ENCODE results near the gene BCL2L15.
A peak's percentile ranks its signal among the peaks of the same experiment; 100 is the strongest.

BCL2L15 gene

GRCh38 chr1:113887402-113888175, at the start of gene BCL2L15:
BCL2L15 (minus strand) TSS chr1:113887581; CDS start chr1:113887375, 206 bp downstream.
- TF ChIP-seq GATA3 (IDR thresholded peaks at IDR 0.05; ENCODE audit: low read depth, low read length) (no peak), GATA2 (IDR thresholded peaks at IDR 0.05; ENCODE audit: low read depth, low read length) (no peak)

GRCh38 chr1:113937146-113937545, 49.8 kb upstream of the BCL2L15 start:
- TF ChIP-seq GATA3 (IDR thresholded peaks at IDR 0.05; ENCODE audit: low read depth, low read length) (no peak), GATA2 (IDR thresholded peaks at IDR 0.05; ENCODE audit: low read depth, low read length) (no peak)

DNA sequence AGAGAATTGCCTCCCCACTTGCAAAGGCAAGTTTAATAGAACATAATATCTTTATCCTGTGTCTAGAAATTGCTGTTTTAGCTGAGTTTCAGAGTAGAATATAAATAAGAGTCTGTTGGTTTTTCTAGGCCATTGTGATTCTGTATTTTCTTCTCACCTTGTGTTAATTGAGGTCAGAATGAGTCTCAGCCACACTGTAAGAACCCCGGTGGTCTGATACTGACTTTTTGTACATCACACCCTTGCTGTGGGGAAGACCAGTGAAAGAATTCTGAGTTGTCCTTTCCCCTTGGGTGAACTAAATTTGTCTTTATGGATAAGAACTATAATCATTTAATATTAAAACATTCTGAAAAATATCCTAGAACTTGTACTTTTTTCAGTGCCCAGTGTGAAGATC, 48.6 kb upstream of the BCL2L15 start:
- TF ChIP-seq GATA3 (IDR thresholded peaks at IDR 0.05; ENCODE audit: low read depth, low read length) (no peak), GATA2 (IDR thresholded peaks at IDR 0.05; ENCODE audit: low read depth, low read length) (no peak)

- TF ChIP-seq GATA3 (IDR thresholded peaks at IDR 0.05; ENCODE audit: low read depth, low read length) = no peak
- TF ChIP-seq GATA2 (IDR thresholded peaks at IDR 0.05; ENCODE audit: low read depth, low read length) = no peak
Observed at GRCh38 chr1:113935176-113935575, 47.8 kb upstream of the BCL2L15 start.

- TF ChIP-seq GATA2 (IDR thresholded peaks at IDR 0.05; ENCODE audit: low read depth, low read length) (no peak), GATA3 (IDR thresholded peaks at IDR 0.05; ENCODE audit: low read depth, low read length) (no peak)
Observed at GRCh38 chr1:113934511-113935055, 47.2 kb upstream of the BCL2L15 start.

DNA sequence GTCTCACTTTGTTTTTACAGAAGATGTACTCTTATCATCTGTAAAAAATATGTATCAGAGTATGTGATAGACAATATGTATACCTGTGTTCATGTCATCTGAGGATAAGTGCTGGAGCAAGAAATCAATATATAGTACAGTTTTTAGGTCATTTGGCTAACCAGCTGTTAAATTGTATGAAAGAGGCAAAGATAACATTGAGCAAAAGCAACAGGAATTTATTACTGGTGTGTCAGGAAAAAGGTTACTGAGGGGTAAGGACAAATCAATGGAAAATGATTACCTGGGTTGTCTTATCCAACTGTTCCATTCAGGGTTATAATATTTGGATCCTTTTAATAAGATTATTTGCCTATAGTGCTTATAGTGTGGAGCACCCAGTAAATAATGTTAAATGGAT, 46.6 kb upstream of the BCL2L15 start:
- TF ChIP-seq GATA2 (IDR thresholded peaks at IDR 0.05; ENCODE audit: low read depth, low read length) = no peak
- TF ChIP-seq GATA3 (IDR thresholded peaks at IDR 0.05; ENCODE audit: low read depth, low read length) = no peak

DNA sequence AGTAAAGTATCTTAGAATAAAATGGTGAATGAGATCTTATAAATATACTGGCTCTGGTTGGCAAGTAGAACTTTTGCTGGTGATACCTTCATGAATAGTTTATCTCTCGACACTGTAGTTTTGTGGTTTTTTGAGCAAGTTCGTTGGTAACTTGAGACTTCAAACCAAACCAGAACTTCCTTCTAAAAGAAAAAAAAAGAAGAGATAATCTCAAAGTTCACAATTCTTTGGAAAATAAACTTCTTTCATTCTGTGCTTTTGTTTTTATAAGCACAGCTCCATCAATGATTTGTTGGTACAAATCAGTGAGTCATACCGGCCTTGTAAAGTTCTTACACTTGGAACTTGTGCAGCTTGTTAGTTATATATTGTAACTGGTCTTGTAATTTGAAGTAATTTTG, 44.1 kb upstream of the BCL2L15 start:
- no peak for TF ChIP-seq GATA3 (IDR thresholded peaks at IDR 0.05; ENCODE audit: low read depth, low read length)
- no peak for TF ChIP-seq GATA2 (IDR thresholded peaks at IDR 0.05; ENCODE audit: low read depth, low read length)

DNA sequence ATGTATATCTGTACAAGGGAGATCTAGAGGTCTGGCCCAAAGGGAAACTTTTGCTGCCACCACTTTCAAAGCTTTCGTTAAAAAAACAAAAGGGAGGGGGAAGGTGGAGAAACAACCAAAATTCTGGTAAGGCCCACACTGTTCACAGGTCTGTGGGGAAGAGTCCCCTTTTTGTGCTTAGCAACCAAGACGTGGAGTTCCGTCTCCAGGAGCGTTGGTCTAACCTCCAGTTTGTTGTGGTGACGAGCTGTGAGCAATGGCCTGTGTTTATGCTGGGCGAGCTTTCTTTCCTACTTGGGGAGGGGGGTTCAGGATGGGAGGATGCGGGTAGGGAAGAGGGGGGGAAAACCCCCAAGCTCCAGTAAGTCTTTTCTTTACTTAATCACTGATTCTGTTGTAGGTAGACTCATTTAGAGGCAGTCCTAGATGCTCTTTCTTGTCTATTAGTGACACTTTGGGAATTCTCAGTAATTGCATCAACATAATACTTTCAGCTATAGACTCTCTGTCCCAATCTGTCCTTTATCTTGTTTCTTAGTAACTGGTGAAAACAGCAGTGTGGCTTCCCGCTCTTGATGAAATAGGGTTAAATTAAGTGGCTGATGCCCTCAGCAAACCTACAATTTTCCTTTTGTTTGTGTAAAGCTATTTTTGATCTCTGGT, 43.2 kb upstream of the BCL2L15 start:
- TF ChIP-seq GATA3 (IDR thresholded peaks at IDR 0.05; ENCODE audit: low read depth, low read length) = no peak
- TF ChIP-seq GATA2 (IDR thresholded peaks at IDR 0.05; ENCODE audit: low read depth, low read length) = no peak

DNA sequence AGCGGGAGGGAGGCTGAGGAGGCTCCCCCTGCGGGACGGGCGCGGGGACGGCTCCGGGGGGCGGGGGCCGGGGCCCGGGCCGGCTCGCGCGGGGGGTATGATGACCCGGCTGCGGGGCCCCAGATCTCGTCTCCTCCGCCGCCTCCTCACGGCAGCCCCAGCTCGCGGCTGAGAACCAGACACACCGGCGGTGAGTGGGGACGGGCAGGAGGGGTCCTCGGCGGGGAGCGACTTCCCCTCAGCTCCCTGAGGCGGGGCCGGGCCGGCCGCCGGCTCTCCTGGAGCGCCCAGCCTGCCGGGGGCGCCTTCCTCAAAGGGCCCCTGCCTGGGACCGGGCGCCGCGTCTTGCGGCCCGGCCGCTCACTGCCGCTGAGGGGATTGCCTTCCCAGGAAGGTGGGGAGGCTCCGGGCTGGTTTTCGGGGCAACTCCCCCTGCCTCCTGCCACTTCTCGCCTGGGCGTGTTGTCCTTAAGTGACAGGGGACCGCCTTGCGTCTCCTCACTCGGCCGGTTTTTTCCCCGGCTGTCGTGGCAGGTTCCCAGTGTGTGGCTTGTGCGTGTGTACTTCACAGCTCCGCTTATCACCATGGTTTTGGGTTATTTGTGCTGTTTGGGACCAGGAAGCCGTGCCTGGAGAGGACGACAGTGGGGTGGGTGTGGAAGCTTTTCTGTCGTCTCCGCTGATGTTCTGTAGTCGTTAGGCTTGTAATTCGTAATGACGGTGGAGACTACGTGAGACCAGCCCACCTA, 42.5 kb upstream of the BCL2L15 start:
- TF ChIP-seq GATA3 (IDR thresholded peaks at IDR 0.05; ENCODE audit: low read depth, low read length) (no peak), GATA2 (IDR thresholded peaks at IDR 0.05; ENCODE audit: low read depth, low read length) (no peak)

GRCh38 chr1:113928941-113929749, 41.8 kb upstream of the BCL2L15 start, which contains the start of gene HIPK1:
HIPK1 (plus strand) TSS chr1:113929324.
- TF ChIP-seq GATA2 (IDR thresholded peaks at IDR 0.05; ENCODE audit: low read depth, low read length) = peak; percentile 29; the same call in 1 of the 2 replicates
- TF ChIP-seq GATA3 (IDR thresholded peaks at IDR 0.05; ENCODE audit: low read depth, low read length) = no peak

GRCh38 chr1:113928187-113928930, 41.0 kb upstream of the BCL2L15 start:
- TF ChIP-seq GATA3 (IDR thresholded peaks at IDR 0.05; ENCODE audit: low read depth, low read length) = no peak
- no peak for TF ChIP-seq GATA2 (IDR thresholded peaks at IDR 0.05; ENCODE audit: low read depth, low read length)

DNA sequence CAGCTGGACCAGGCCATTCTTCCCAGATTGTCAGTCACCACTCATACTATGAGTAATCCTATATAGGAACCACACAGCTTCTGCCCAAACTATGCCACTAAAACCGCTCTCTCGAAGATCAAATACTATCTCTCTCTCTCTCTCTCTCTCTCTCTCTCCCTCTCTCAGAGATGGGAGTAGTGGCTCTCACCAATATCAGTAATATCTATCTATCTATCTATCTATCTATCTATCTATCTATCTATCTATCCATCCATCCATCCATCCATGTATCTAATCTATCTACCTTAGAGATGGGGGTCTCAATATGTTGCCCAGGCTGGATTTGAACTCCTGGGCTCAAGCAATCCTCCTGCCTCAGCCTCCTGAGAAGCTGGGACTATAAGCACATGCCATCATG, 37.1 kb upstream of the BCL2L15 start:
- TF ChIP-seq GATA2 (IDR thresholded peaks at IDR 0.05; ENCODE audit: low read depth, low read length) = no peak
- no peak for TF ChIP-seq GATA3 (IDR thresholded peaks at IDR 0.05; ENCODE audit: low read depth, low read length)

GRCh38 chr1:113922957-113923356, 35.6 kb upstream of the BCL2L15 start:
- TF ChIP-seq GATA2 (IDR thresholded peaks at IDR 0.05; ENCODE audit: low read depth, low read length) = no peak
- TF ChIP-seq GATA3 (IDR thresholded peaks at IDR 0.05; ENCODE audit: low read depth, low read length) = no peak
